ENCODE results near the gene ME3. TPM values are rescaled to one million over a fixed set of nuclear protein-coding genes. Genes with fewer than 3 reads are reported as not detected.

Gene ME3
- total RNA-seq, 4 donors from 2014 or later = 15.9 to 94.9 (median 51.3) TPM

DNA sequence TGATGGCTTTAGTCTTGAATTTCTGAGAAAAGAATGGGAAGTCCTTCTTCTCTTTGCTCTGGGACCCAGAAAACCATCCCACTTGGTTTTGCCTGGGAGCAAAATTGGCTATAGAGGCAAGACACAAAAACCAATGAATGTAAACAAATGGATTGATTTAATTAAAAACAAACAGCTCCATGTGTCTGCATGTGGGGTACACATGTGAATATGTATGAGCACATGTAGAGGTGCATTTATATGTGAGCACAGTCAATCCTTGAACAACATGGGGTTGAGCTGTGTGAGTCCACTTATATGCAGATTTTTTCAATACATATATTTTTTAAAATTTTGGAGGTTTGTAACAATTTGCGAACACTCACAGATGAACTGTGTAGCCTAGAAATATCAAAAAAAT is 210.5 kb downstream of the ME3 start:
- TF ChIP-seq POLR2A (IDR thresholded peaks at IDR 0.05) = no peak
- Histone ChIP-seq H3K4me1 (no peaks in the 10 kb centered on the region), H3K27ac (no peak overlapping the region), H3K4me3 (no peak overlapping the region), H3K36me3 (no peaks in the 10 kb centered on the region), H3K9me3 (no peaks in the 10 kb centered on the region), H3K27me3 (no peaks in the 10 kb centered on the region)
- DNase-seq = no peak

DNA sequence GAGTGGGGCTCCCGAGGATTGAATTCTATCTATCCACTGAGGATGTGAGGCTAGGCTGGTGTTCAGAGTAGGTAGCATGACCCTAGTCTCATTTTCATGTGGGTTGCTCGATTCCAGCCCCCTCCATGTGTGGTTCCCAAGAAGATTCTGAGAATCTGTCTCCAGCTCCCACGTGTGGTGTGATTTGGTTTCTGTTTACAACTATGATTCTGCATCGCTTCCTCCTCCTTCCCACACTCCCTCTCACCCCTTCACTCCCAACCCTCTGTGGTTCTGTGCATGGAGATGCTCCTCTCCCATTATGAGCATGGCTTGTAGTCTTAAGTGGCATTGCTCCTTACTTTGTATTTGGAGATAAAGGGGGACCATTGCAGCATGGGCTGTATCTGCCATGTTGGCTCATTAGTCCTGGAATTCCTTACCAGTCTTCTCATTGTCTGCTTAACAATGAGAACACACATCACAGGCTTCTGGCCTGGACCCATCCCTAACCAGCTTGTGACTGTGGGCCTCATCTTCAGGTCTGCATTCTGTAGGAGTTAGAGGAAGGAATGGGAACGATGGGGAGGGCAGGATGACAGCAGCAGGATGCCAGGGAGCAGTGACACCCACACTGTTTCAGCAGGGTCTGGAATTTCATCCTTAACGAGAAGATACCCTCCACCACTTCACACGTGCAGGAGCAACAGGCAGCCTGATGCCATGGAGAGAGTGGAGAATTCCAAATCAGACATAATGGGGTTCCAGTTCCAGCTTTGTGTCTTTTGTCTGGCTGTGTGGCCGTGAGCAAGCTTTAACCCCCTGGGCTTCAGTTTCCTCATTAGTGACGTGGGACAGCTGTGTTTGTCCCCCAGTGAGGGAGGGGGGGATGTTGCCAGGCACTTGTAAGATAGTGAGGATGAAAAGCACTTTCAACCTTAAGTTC is 211.7 kb downstream of the ME3 start:
- Histone ChIP-seq H3K36me3 (no peaks in the 10 kb centered on the region), H3K27ac (no peak overlapping the region), H3K9me3 (no peaks in the 10 kb centered on the region), H3K4me1 (peaks cover 0 to 4% (median 0%) of the 10 kb centered on the region in 4 donors), H3K27me3 (no peaks in the 10 kb centered on the region), H3K4me3 (no peak overlapping the region)
- no peak for DNase-seq
- TF ChIP-seq POLR2A (IDR thresholded peaks at IDR 0.05) = no peak
- TF ChIP-seq, protein P1, sequence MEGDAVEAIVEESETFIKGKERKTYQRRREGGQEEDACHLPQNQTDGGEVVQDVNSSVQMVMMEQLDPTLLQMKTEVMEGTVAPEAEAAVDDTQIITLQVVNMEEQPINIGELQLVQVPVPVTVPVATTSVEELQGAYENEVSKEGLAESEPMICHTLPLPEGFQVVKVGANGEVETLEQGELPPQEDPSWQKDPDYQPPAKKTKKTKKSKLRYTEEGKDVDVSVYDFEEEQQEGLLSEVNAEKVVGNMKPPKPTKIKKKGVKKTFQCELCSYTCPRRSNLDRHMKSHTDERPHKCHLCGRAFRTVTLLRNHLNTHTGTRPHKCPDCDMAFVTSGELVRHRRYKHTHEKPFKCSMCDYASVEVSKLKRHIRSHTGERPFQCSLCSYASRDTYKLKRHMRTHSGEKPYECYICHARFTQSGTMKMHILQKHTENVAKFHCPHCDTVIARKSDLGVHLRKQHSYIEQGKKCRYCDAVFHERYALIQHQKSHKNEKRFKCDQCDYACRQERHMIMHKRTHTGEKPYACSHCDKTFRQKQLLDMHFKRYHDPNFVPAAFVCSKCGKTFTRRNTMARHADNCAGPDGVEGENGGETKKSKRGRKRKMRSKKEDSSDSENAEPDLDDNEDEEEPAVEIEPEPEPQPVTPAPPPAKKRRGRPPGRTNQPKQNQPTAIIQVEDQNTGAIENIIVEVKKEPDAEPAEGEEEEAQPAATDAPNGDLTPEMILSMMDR (IDR thresholded peaks at IDR 0.05) = no peak

DNA sequence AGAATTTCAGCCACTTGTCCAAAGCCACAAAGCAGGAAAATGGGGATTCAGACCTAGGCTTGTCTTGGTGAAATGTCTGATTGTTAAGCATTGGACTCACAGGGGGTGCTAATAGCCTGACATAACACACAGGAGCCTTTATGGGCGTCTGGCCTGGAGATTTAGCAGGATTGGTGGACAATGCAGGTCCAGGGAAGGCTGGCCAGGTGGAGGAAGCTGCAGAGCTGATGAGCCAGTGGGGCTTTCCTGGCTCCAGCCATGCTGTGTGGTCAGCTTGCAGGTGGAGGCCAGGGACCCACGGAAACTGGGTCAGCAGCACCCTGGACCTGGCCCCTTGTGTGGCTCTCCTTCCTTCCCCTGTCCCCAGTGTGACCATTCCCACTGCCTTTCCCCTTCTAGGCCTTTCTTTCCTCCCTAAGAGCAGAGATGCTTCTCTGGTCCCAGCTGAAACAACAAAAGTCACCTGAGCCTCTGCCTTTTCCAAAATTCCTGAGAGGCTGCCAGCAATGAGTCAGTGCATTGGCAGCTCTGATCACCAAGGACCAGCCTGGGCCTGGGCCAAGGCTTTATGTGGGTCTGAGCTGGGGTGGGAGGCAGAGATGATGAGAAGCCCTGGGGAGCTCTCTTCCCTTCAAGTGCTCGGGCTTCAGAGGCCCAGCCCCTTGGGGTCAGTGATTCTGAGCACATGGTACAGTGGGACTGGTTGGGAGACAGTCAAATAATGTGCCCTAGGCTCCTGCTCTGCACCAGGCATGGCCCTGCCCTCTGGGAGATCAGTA is 212.5 kb downstream of the ME3 start:
- no peak overlapping the region for H3K4me3 ChIP-seq
- H3K27ac ChIP-seq = no peak overlapping the region
- peaks cover 0 to 4% (median 0%) of the 10 kb centered on the region in 4 donors for H3K4me1 ChIP-seq
- TF ChIP-seq, protein P1 (IDR thresholded peaks at IDR 0.05) = no peak
- no peak for TF ChIP-seq POLR2A (IDR thresholded peaks at IDR 0.05)
- no peaks in the 10 kb centered on the region for H3K36me3 ChIP-seq
- no peaks in the 10 kb centered on the region for H3K9me3 ChIP-seq
- H3K27me3 ChIP-seq = no peaks in the 10 kb centered on the region
- DNase-seq = no peak

DNA sequence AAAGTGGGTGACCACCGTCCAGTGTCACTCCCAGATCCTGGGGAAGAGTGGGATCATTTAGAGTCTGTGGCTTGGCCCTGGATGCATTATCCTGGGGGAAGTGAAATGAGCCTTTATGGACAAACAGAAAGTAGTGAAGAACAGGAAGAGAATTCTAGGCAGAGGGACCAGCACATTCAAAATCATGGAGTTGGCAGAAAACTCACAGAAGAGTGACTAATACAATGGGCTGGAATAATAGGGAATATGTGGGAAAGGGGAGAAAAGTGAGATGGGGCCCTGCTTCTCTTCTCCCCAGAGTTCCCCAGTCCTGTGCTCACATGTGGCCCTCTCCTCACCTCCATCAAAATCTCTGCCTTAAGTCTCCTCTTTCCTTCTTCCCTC is 213.4 kb downstream of the ME3 start:
- Histone ChIP-seq H3K4me3 (no peak overlapping the region), H3K9me3 (no peaks in the 10 kb centered on the region), H3K4me1 (peaks cover 0 to 4% (median 0%) of the 10 kb centered on the region in 4 donors), H3K36me3 (no peaks in the 10 kb centered on the region), H3K27ac (peak overlapping the region in 1 of 4 donors; percentile 1), H3K27me3 (no peaks in the 10 kb centered on the region)
- TF ChIP-seq POLR2A (IDR thresholded peaks at IDR 0.05) = no peak
- TF ChIP-seq, protein P1 (IDR thresholded peaks at IDR 0.05) = no peak
- no peak for DNase-seq

DNA sequence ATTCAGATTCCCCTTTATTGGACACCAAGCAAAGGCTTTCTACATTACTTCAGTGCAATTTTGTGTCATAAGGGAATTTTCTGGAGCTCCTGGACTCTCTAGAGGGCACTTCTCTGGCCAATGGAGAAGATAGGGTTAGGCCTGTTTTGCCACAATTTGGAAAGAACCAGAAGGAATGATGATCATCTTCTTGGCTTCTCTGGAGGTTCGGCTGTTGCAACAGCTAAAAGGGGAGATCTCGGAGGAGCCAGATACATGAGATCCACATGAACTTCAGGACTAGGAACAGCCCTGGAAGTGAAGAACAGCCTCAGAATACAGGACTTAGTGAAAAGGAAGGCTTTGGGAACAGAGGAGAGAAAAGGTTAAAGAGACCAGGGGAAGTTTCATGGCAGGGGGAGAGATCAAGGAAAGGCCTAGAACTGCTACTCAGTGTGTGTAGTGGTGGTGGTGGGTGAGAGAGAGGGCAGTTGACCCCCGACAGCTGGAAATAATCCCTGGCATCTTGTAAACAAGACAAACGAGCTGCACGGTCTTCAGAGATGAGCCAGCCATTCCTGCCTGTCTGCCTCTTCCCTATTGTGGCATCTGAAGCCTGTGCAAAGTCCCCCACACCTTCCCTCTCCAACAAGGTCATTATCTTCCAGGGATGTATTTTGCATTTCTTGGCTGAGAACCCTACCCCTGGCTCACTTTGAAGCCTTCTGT is 214.0 kb downstream of the ME3 start:
- H3K27me3 ChIP-seq = no peaks in the 10 kb centered on the region
- no peaks in the 10 kb centered on the region for H3K36me3 ChIP-seq
- H3K4me1 ChIP-seq = peaks cover 0 to 4% (median 0%) of the 10 kb centered on the region in 4 donors
- H3K27ac ChIP-seq = no peak overlapping the region
- H3K4me3 ChIP-seq = no peak overlapping the region
- TF ChIP-seq POLR2A (IDR thresholded peaks at IDR 0.05) = no peak
- TF ChIP-seq, protein P1 (IDR thresholded peaks at IDR 0.05) = no peak
- DNase-seq = no peak
- no peaks in the 10 kb centered on the region for H3K9me3 ChIP-seq

Data from Peyer's patch (tissue), 4 donors.